Upper lobe of left lung (tissue), 6 donors: ENCODE results near the gene RMRP. TPM values are rescaled to one million over a fixed set of nuclear protein-coding genes. Genes with fewer than 3 reads are reported as not detected.

Experiments
- ATAC-seq, 2 donors: fragments of 200-7000 bp; cut with Tn5 transposase; one replicate each; pipeline ENCODE4 v1.9.1; 2022; ENCODE audit warnings: mild to moderate bottlenecking in 2 of 2, moderate library complexity in 2 of 2; ENCODE audit not compliant: low FRiP score in 2 of 2
- DNase-seq, 2 donors: peaks; one replicate each; pipeline ENCODE4 v3.0.0-alpha.2; 2019 to 2020
- H3K27ac ChIP-seq, 4 donors: fragments of 200-600 bp; sonication (generic); one replicate each; pipeline ENCODE4 v1.5.1; 2016 to 2019
- H3K27me3 ChIP-seq, 4 donors: fragments of 200-600 bp; sonication (generic); one replicate each; pipeline ENCODE4 v1.5.1; 2017 to 2019
- H3K36me3 ChIP-seq, 4 donors: fragments of 200-600 bp; sonication (generic); one replicate each; pipeline ENCODE4 v1.5.1; 2016 to 2019
- H3K4me1 ChIP-seq, 4 donors: fragments of 200-600 bp; sonication (generic); one replicate each; pipeline ENCODE4 v1.5.1; 2018 to 2019
- H3K4me3 ChIP-seq, 4 donors: fragments of 200-600 bp; sonication (generic); one replicate each; pipeline ENCODE4 v1.5.1; 2017 to 2019; ENCODE audit warnings: mild to moderate bottlenecking in 2 of 4, moderate library complexity in 1 of 4
- H3K9me3 ChIP-seq, 4 donors: fragments of 200-600 bp; sonication (generic); one replicate each; pipeline ENCODE4 v1.5.1; 2018 to 2019
- EP300 ChIP-seq, 4 donors: sonication (generic); formaldehyde crosslinking; IDR thresholded peaks; one replicate each; pipeline ENCODE4 v1.5.1; 2017; ENCODE audit warnings: antibody characterized with exemption in 4 of 4, control low read depth in 2 of 4
- POLR2A ChIP-seq, 4 donors: fragments of 450-650 bp; IDR thresholded peaks; one replicate each; pipeline ENCODE4 v1.5.1; 2016 to 2017; ENCODE audit warnings: antibody characterized with exemption in 4 of 4, mild to moderate bottlenecking in 2 of 4
- POLR2AphosphoS5 ChIP-seq, 2 donors: sonication (generic); formaldehyde crosslinking; IDR thresholded peaks; one replicate each; pipeline ENCODE4 v1.5.1; 2017; ENCODE audit warnings: antibody characterized with exemption in 2 of 2
- WGBS, 2 donors: methylation state at CpG; one replicate each; pipeline ENCODE4 v1.1.5; 2017 to 2018; 5-methylcytosine and 5-hydroxymethylcytosine counted together
- total RNA-seq, 6 donors: library from RNA; depleted of rRNA in 4 of 6; stranded (reverse); fragments of >200 nt in 4 of 6; gene quantifications; one replicate each; pipeline versions ENCODE4 v1.1.0 to v1.2.1, GENCODE V29; 2016 to 2021
- TF ChIP-seq, protein P1 (sequence below), 6 experiments: fragments of 450-650 bp in 4 of 6; fragments of 200-600 bp in 2 of 6; sonication (generic) in 2 of 6; IDR thresholded peaks; one replicate each; pipeline ENCODE4 v1.5.1; 2016 to 2019; ENCODE audit warnings: antibody characterized with exemption in 6 of 6
- donor health status: DM: no; HTN: no; CAD: no; lungs with moderate emphysema.
- donor health status: DM: no; HTN: yes; CAD: no; lungs with severe emphysema.

RMRP gene
- total RNA-seq, 6 donors from 2014 or later = 886 to 22,003 (median 3,451) TPM

DNA sequence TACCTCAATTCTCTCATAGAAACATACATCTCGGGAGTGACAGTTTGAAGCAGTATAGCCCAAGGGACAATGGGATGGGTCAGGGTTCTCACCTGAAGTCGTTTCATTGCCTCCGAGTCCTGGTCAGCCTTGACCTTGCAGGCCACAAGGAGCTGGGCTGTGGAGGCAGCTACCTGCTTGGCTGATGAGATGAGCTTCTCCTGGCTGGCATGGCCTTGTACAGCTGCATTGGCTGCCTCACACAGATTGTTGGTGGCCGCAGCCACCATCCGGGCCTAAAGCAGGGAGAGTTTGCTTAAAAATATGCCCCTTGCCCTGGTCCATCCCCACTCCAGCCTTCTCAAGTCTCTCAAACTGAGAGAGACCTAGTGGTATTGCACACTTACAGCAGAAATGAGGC lies 40.4 kb upstream of the RMRP start:
- Histone ChIP-seq H3K36me3 (peaks cover 54 to 77% (median 71%) of the 10 kb centered on the region in 4 donors), H3K4me3 (no peak overlapping the region), H3K4me1 (peaks cover 8 to 33% (median 20%) of the 10 kb centered on the region in 4 donors), H3K27me3 (no peaks in the 10 kb centered on the region), H3K27ac (peak overlapping the region; percentile 66 to 83 (median 79)), H3K9me3 (no peaks in the 10 kb centered on the region)
- DNase-seq = no peak
- 90 to 97% methylated on average over 2 to 5 of the region's 5 CpGs for WGBS, 2 donors
- TF ChIP-seq EP300 (IDR thresholded peaks at IDR 0.05) (no peak), POLR2A (IDR thresholded peaks at IDR 0.05) (no peak), POLR2AphosphoS5 (IDR thresholded peaks at IDR 0.05) (no peak)
- TF ChIP-seq, protein P1, sequence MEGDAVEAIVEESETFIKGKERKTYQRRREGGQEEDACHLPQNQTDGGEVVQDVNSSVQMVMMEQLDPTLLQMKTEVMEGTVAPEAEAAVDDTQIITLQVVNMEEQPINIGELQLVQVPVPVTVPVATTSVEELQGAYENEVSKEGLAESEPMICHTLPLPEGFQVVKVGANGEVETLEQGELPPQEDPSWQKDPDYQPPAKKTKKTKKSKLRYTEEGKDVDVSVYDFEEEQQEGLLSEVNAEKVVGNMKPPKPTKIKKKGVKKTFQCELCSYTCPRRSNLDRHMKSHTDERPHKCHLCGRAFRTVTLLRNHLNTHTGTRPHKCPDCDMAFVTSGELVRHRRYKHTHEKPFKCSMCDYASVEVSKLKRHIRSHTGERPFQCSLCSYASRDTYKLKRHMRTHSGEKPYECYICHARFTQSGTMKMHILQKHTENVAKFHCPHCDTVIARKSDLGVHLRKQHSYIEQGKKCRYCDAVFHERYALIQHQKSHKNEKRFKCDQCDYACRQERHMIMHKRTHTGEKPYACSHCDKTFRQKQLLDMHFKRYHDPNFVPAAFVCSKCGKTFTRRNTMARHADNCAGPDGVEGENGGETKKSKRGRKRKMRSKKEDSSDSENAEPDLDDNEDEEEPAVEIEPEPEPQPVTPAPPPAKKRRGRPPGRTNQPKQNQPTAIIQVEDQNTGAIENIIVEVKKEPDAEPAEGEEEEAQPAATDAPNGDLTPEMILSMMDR (IDR thresholded peaks at IDR 0.05) = no peak
- no peak for ATAC-seq

DNA sequence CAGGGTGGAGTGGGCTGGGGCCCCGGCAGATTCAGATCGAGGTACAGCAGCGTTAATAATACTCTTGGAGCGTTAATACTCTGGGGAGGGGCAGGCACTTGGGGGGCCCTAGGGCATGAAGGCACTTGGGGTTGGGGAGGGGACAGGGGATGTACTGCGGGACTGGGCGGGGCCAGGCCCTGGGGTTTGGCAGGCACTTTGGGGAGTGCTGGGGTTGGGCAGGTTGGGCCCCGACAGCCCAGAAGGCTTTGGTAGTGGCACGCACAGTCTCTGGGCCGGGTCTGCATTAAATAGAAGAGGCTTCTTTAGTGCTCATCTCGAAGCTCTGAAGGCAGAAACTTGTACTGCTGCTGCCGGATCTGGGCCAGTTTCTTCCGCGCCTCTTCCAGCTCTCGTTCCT lies 39.7 kb upstream of the RMRP start:
- Histone ChIP-seq H3K27ac (peak overlapping the region; percentile 66 to 83 (median 79)), H3K36me3 (peaks cover 47 to 70% (median 64%) of the 10 kb centered on the region in 4 donors), H3K27me3 (no peaks in the 10 kb centered on the region), H3K4me1 (peaks cover 8 to 33% (median 20%) of the 10 kb centered on the region in 4 donors), H3K4me3 (no peak overlapping the region), H3K9me3 (no peaks in the 10 kb centered on the region)
- TF ChIP-seq POLR2A (IDR thresholded peaks at IDR 0.05) (no peak), EP300 (IDR thresholded peaks at IDR 0.05) (no peak), POLR2AphosphoS5 (IDR thresholded peaks at IDR 0.05) (no peak)
- TF ChIP-seq, protein P1 (IDR thresholded peaks at IDR 0.05) = no peak
- WGBS, 2 donors = 79 to 85% methylated on average over 14 of the region's 14 CpGs
- peak in 1 of 2 donors; percentile 60 for DNase-seq
- peak; percentile 19 to 27 for ATAC-seq

DNA sequence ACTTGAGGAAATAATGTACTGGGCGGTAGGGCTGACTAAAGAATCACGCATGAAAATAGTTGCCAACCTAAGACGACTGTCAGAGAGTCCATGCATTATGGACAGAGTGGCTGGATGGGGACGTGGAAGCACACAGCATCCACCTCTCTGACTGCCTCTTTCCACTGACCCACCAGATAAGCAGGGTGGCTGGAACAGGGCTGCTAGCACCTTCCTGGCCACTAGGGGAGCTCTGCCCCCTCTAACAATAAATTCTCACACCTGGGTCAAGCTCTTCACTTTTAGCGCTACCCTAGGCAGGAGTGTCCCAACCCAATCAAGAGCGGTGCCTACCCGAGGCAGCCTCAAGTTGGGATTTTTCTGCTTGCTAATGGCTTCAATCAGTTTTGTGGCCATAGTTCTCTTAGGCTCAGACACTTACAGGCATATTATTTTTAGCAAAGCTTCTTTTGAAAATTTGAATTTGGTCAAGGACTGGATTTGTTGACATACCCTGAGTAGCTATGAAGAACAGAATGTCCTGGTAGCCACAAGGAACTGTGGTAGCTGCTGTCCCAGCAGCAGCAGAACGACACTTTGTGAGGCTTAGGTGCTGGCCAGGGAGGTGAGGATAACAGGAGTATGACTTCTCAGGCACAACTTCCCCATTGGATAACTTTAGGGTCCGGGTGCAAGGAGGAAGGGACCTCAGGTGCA lies 38.8 kb upstream of the RMRP start:
- WGBS, 2 donors = 39 to 42% methylated on average over 9 of the region's 9 CpGs
- ATAC-seq = peak; percentile 81 to 89
- no peaks in the 10 kb centered on the region for H3K9me3 ChIP-seq
- peak in 1 of 2 donors; percentile 71 for DNase-seq
- peaks cover 8 to 33% (median 21%) of the 10 kb centered on the region in 4 donors for H3K4me1 ChIP-seq
- H3K36me3 ChIP-seq = peaks cover 44 to 61% (median 55%) of the 10 kb centered on the region in 4 donors
- no peaks in the 10 kb centered on the region for H3K27me3 ChIP-seq
- no peak for TF ChIP-seq POLR2A (IDR thresholded peaks at IDR 0.05)
- TF ChIP-seq EP300 (IDR thresholded peaks at IDR 0.05) = peak in 2 of 4 donors; percentile 75 to 87
- peak; percentile 15 to 65 for TF ChIP-seq POLR2AphosphoS5 (IDR thresholded peaks at IDR 0.05)
- TF ChIP-seq, protein P1 (IDR thresholded peaks at IDR 0.05) = peak; percentile 79 to 92 (median 88)
- no peak overlapping the region for H3K4me3 ChIP-seq
- H3K27ac ChIP-seq = peak overlapping the region; percentile 66 to 83 (median 79)

DNA sequence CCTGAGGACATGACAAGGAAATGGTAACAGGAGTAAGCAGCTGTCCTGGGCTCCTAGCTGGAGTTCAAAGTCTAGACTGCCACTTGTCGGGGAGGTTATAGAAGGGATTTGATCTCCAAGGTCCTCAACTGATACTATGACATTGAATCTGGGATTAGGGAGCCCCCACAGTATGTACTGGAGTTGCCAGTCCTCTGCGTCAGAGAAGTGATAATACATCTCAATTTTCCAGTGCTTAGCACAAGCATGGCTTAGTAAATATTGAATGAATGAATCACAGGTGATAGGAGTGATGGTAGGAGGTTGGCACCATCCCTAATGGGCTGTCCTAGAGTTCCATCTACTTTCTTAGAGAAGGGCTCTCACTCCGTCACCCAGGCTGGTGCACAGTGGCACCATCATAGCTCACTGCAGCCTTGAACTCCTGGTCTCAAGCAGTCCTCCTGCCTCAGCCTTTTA lies 38.2 kb upstream of the RMRP start:
- Histone ChIP-seq H3K27me3 (no peaks in the 10 kb centered on the region), H3K27ac (peak overlapping the region; percentile 66 to 83 (median 79)), H3K4me3 (no peak overlapping the region), H3K9me3 (no peaks in the 10 kb centered on the region), H3K36me3 (peaks cover 37 to 55% (median 48%) of the 10 kb centered on the region in 4 donors), H3K4me1 (peaks cover 12 to 36% (median 26%) of the 10 kb centered on the region in 4 donors)
- 86 to 98% methylated on average over 3 of the region's 3 CpGs for WGBS, 2 donors
- no peak for ATAC-seq
- TF ChIP-seq EP300 (IDR thresholded peaks at IDR 0.05) = no peak
- no peak for TF ChIP-seq POLR2AphosphoS5 (IDR thresholded peaks at IDR 0.05)
- TF ChIP-seq, protein P1 (IDR thresholded peaks at IDR 0.05) = no peak
- no peak for TF ChIP-seq POLR2A (IDR thresholded peaks at IDR 0.05)
- DNase-seq = no peak
